ENCODE measurements around the gene VNN1.

DNA sequence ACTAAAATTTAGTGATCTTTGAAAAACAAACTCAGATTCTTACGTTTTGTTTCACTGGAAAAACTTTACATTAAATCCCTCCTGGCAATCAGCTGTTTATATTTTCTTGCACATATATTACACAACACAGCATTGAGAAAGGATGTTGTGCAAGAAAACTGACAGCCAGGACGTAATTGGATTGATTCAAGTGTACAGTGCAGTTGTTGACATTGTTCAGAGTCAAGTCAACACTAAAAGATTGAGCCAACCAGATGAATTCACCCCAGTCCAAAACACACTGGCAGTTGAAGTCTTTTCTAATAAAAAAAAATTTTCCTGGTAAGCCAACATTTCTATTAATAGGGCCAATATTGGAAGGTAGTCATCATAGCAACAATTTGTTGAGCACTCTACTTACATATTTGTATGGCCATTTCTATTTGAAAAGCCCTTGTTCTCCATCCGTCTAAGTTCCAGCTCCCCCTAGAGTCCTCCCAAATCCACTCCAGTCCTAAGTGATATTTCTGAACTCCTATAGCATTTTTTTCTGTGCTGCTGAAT, 20.9 kb upstream of the VNN1 start:
- TF ChIP-seq CTCF (IDR thresholded peaks at IDR 0.05) (peak; percentile 54), ZFX (IDR thresholded peaks at IDR 0.05; ENCODE audit: borderline replicate concordance) (no peak)

Measured in 22Rv1 (cell line).